ENCODE data around the gene OR52K1.

OR52K1 gene

DNA sequence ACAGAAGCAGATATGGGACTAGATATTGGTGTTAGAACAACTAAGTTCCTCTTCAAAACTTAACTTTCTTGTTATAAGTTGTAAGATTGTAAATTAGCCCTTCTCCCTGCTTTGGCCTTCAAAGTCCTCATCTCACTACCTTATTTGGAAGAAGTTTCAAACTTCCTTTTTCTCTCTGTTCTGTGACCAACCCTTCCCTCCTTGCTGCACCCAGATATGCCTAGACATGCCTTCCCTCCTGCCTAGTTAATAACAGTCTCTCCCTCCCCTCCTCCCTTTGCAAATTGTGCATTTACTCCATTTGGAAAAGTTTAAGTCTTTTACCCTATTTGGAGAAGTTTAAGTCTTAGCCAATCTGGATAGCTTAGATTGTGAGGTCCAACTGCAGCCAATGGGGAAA is 28.4 kb upstream of the OR52K1 start:
- no peak overlapping the region for H3K4me3 ChIP-seq (ENCODE audit: low read depth, low read length)
- TF ChIP-seq, protein P1, sequence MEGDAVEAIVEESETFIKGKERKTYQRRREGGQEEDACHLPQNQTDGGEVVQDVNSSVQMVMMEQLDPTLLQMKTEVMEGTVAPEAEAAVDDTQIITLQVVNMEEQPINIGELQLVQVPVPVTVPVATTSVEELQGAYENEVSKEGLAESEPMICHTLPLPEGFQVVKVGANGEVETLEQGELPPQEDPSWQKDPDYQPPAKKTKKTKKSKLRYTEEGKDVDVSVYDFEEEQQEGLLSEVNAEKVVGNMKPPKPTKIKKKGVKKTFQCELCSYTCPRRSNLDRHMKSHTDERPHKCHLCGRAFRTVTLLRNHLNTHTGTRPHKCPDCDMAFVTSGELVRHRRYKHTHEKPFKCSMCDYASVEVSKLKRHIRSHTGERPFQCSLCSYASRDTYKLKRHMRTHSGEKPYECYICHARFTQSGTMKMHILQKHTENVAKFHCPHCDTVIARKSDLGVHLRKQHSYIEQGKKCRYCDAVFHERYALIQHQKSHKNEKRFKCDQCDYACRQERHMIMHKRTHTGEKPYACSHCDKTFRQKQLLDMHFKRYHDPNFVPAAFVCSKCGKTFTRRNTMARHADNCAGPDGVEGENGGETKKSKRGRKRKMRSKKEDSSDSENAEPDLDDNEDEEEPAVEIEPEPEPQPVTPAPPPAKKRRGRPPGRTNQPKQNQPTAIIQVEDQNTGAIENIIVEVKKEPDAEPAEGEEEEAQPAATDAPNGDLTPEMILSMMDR (IDR thresholded peaks at IDR 0.05; ENCODE audit: borderline replicate concordance, insufficient read depth, low read depth, low read length), result no peak

DNA sequence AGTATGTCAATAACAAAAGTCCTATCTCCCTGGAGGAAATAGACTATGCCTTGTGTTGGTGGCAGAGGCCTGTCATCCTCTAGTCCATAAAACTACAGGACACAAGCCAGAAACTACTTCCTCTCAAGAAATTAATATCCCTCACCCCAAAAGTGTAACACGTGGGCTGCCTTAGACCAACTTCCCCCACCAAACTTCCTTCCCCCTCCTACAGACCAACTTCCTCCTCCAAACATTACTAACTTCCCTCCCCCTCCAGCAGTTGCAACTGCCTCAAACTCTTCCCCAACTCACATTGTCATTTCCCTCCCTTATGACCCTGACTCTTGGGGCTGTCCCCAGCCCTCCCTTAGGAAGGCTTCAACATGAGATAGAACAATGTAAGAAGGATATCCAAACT is 27.0 kb upstream of the OR52K1 start:
- H3K4me3 ChIP-seq (ENCODE audit: low read depth, low read length), result no peak overlapping the region
- TF ChIP-seq, protein P1 (IDR thresholded peaks at IDR 0.05; ENCODE audit: borderline replicate concordance, insufficient read depth, low read depth, low read length), result no peak

DNA sequence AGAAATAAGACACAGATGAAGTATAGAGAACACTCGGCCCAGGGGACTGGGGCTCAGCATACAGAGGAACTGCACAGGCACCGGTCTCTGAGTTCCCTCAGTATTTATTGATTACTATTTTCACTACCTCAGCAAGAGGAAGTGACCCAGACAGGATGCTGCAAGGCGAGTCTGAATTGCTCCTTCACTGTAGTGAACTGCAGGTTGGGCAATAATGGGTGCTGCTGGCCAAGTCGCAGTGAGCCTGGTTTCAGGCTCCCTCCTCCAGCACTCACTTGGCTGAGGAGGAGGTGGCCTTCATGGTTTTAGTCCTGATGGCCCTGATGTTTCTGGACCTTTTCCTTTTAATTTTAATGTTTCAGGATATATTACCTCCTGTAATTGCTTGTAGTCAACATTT is 22.9 kb upstream of the OR52K1 start:
- no peak overlapping the region for H3K4me3 ChIP-seq (ENCODE audit: low read depth, low read length)
- TF ChIP-seq, protein P1 (IDR thresholded peaks at IDR 0.05; ENCODE audit: borderline replicate concordance, insufficient read depth, low read depth, low read length), result no peak

DNA sequence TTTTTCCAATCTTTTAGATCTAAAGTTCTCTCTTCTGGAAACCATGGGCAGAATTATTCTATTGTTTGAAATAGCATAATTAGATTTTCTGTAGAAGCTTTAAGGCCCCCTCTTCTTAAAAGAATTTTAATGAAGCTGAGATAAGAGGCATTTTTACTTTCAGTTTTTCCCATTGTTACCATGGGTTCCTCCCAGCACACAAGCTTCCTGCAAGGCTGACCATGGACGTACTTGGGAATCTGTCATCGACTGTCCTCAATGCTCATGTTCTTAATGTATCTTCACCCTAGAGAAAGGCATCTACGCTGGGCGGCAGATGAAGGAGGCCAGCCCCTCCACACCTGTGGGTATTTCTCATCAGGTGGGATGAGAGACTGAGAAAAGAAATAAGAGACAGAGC is 22.3 kb upstream of the OR52K1 start:
- TF ChIP-seq, protein P1 (IDR thresholded peaks at IDR 0.05; ENCODE audit: borderline replicate concordance, insufficient read depth, low read depth, low read length), result no peak
- H3K4me3 ChIP-seq (ENCODE audit: low read depth, low read length), result no peak overlapping the region

DNA sequence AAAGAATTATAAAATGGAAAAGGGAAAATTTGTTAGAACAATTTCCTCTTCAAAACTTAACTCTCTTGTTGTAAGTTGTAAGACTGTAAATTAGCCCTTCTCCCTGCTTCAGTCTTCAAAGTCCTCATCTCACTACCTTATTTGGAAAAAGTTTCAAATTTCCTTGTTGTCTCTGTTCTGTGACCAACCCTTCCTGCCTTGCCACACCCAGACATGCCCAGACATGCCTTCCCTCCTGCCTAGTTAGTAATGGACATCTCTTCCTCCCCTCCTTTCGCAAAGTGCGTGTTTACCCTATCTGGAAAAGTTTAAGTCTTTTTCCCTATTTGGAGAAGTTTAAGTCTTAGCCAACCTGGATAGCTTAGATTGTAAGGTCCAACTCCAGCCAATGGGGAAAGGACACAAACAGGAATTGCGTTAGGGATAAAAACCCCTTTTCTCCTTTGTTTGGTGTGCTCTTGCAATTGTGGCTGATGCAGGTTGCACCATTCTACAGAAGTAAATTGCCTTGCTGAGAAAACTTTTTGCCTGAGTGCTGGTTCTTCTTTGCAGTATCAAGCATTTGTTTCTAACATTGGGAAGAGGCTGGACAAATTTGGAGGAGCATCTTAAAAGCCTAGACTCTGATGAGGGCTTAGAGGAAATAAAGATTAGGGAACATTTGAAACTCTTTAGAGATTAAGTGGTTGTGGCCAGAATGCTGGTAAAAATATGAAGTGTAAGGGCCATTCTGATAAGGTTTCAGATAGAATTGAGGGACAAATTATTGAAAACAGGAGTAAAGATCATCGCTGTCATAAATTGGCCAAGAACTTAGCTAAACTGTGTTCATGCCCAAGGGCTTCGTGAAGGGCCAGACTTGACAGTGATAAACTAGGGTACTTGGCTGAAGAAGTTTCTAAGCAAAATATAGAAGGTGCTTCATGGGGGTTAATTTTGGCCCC is 18.0 kb upstream of the OR52K1 start:
- H3K4me3 ChIP-seq (ENCODE audit: low read depth, low read length), result no peak overlapping the region

DNA sequence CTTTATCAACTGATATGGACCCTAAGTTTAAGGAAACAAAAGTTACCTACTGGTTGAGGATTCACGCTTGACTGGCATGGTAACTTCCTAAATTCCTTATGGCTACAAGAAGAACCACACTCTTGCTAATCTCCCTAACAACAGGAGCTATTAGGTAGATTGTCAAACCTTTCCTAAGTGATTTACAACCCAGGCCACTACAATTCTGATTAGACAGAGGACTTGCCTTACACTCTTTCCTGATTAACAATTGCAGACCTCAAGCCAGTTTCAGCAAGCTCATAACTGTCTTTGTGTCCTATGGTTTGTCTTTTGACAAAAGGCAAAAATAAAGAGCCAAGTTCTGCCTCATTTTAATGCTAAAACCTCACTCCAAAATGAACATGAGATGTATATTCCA is 17.0 kb upstream of the OR52K1 start:
- TF ChIP-seq, protein P1 (IDR thresholded peaks at IDR 0.05; ENCODE audit: borderline replicate concordance, insufficient read depth, low read depth, low read length), result no peak
- no peak overlapping the region for H3K4me3 ChIP-seq (ENCODE audit: low read depth, low read length)

More for the DNA sequence above, 18.0 kb upstream of the OR52K1 start:
- TF ChIP-seq, protein P1 (IDR thresholded peaks at IDR 0.05; ENCODE audit: borderline replicate concordance, insufficient read depth, low read depth, low read length), result no peak
